Spleen (tissue), 7 donors: ENCODE measurements around the gene MEGF8.

ENCODE experiments used
- CTCF ChIP-seq, 11 experiments: fragments of 200-600 bp in 7 of 11; fragments of 450-650 bp in 4 of 11; sonication (generic) in 4 of 11; IDR thresholded peaks in 8 of 11; conservative IDR thresholded peaks in 3 of 11; 1 replicate in 7 of 11; 2 replicates in 4 of 11; pipeline versions ENCODE4 v1.4.0 to v1.8.0; 2016 to 2021; ENCODE audit warnings: antibody characterized with exemption in 11 of 11, inconsistent platforms in 4 of 11, mild to moderate bottlenecking in 1 of 11
- POLR2AphosphoS5 ChIP-seq, 3 donors: sonication (generic); formaldehyde crosslinking; IDR thresholded peaks; one replicate each; pipeline ENCODE4 v1.5.1; 2017; ENCODE audit warnings: antibody characterized with exemption in 3 of 3
- donor health status: DM: no; HTN: no; CAD: no; lungs with moderate emphysema.
- donor health status: DM: no; HTN: no; CAD: no.
- donor health status: DM: no; HTN: no; CAD: no.

GRCh38 chr19:42396381-42397262 is 71.2 kb downstream of the MEGF8 start:
- TF ChIP-seq CTCF (IDR thresholded peaks at IDR 0.05 in 8 of 11, conservative IDR thresholded peaks at IDR 0.05 in 3 of 11) (peak in 2 of 11 experiments; percentile 19 to 22), POLR2AphosphoS5 (IDR thresholded peaks at IDR 0.05) (peak; percentile 92 to 97 (median 97))
